Endothelial cell of umbilical vein (primary cell): Measurements from ENCODE around the gene PHF23. TPM values are rescaled to one million over a fixed set of nuclear protein-coding genes. Genes with fewer than 3 reads are reported as not detected.

Experiments used
- BruUV-seq: library from RNA; stranded (reverse); fragments of 400-500 nt; replicated peaks from 2 replicates; lab custom pipeline; 2021; lab: Mats Ljungman, UMichigan
- CTCF ChIA-PET: fragments of 300-600, 350-600 bp; sonication (Branson Sonifier 250); formaldehyde crosslinking; loops from one replicate; lab custom pipeline; 2021; ENCODE audit warnings: antibody characterized with exemption, inconsistent platforms; lab: Charles Lee
- POLR2A ChIA-PET: fragments of 300-600, 350-600 bp; sonication (Branson Sonifier 250); formaldehyde crosslinking; loops from one replicate; lab custom pipeline; 2021; ENCODE audit warnings: antibody characterized with exemption, inconsistent platforms; lab: Charles Lee
- DNase-seq: peaks from one replicate; pipeline ENCODE4 v3.0.0-alpha.2; 2011; ENCODE audit warnings: low read depth, low spot score
- FAIRE-seq: peaks from 2 replicates; lab custom pipeline; 2011; peaks lifted over from hg19 to GRCh38; lab: Jason Lieb, UNC
- H2AFZ ChIP-seq: 2 replicates; pipeline ENCODE4 v1.6.0; 2012; ENCODE audit warnings: low read depth, low read length, control low read depth, inconsistent platforms
- H3K27ac ChIP-seq: 2 replicates; pipeline ENCODE4 v1.5.1; 2011; ENCODE audit warnings: low read depth, mild to moderate bottlenecking, control low read depth, low read length, moderate library complexity; ENCODE audit not compliant: insufficient read depth
- H3K27me3 ChIP-seq, 2 experiments: 2 replicates each; pipeline versions ENCODE4 v1.6.0 to v1.6.1; 2011; ENCODE audit warnings: low read length in 2 of 2, mixed read lengths in 1 of 2; ENCODE audit not compliant: control insufficient read depth in 2 of 2, insufficient read depth in 2 of 2
- H3K36me3 ChIP-seq, 2 experiments: 2 replicates in 1 of 2; 3 replicates in 1 of 2; pipeline ENCODE4 v1.5.1; 2011; ENCODE audit warnings: low read length in 2 of 2, mild to moderate bottlenecking in 1 of 2, moderate library complexity in 1 of 2; ENCODE audit not compliant: control insufficient read depth in 2 of 2, insufficient read depth in 2 of 2; ENCODE audit errors: extremely low read depth in 1 of 2
- H3K4me1 ChIP-seq: 3 replicates; pipeline ENCODE4 v1.5.1; 2011; ENCODE audit warnings: mild to moderate bottlenecking, low read length; ENCODE audit not compliant: control insufficient read depth, insufficient read depth; ENCODE audit errors: extremely low read depth
- H3K4me2 ChIP-seq: 2 replicates; pipeline ENCODE4 v1.6.1; 2011; ENCODE audit warnings: low read length, control low read depth, mixed read lengths; ENCODE audit not compliant: insufficient read depth
- H3K4me3 ChIP-seq, 3 experiments: fragments of 200-600 bp in 1 of 3; sonication (generic), shearing (Covaris generic) in 1 of 3; replicated peaks in 1 of 3; 2 replicates each; pipeline ENCODE4 v1.5.1; 2011 to 2016; ENCODE audit warnings: control low read depth in 3 of 3, low read length in 3 of 3, mild to moderate bottlenecking in 2 of 3, inconsistent platforms in 1 of 3, low read depth in 1 of 3, moderate library complexity in 1 of 3; ENCODE audit not compliant: insufficient read depth in 1 of 3
- H3K79me2 ChIP-seq: 2 replicates; pipeline ENCODE4 v1.6.0; 2012; ENCODE audit warnings: low read length, inconsistent platforms; ENCODE audit not compliant: control insufficient read depth, insufficient read depth
- H3K9ac ChIP-seq: replicated peaks from 2 replicates; pipeline ENCODE3; 2011; ENCODE audit warnings: low read length, control low read depth; ENCODE audit not compliant: insufficient read depth; ENCODE audit errors: extremely low read depth
- H3K9me1 ChIP-seq: replicated peaks from 3 replicates; pipeline ENCODE4 v1.6.0; 2011; ENCODE audit warnings: mild to moderate bottlenecking, low read length; ENCODE audit not compliant: control insufficient read depth, insufficient read depth; ENCODE audit errors: extremely low read depth
- H3K9me3 ChIP-seq: replicated peaks from 2 replicates; pipeline ENCODE4 v1.5.1; 2012; ENCODE audit warnings: low read length, inconsistent platforms; ENCODE audit not compliant: control insufficient read depth, insufficient read depth
- H4K20me1 ChIP-seq: replicated peaks from 2 replicates; pipeline ENCODE3; 2011; ENCODE audit warnings: mild to moderate bottlenecking, low read length; ENCODE audit not compliant: control insufficient read depth, insufficient read depth; ENCODE audit errors: extremely low read depth
- EZH2 ChIP-seq: IDR thresholded peaks from 2 replicates; pipeline ENCODE4 v1.6.1; 2012; ENCODE audit warnings: borderline replicate concordance, low read depth, mild to moderate bottlenecking, moderate library complexity, low read length, inconsistent platforms; ENCODE audit not compliant: severe bottlenecking
- FOS ChIP-seq: IDR thresholded peaks from 2 replicates; pipeline ENCODE4 v1.6.1; 2011; ENCODE audit warnings: mild to moderate bottlenecking, low read length, moderate library complexity, borderline replicate concordance; ENCODE audit not compliant: insufficient read depth
- GATA2 ChIP-seq: IDR thresholded peaks from 2 replicates; pipeline ENCODE4 v1.7.0; 2011; ENCODE audit warnings: low read depth, mild to moderate bottlenecking, moderate library complexity, mixed read lengths, low read length; ENCODE audit not compliant: insufficient read length, insufficient read depth
- JUN ChIP-seq: IDR thresholded peaks from 2 replicates; pipeline ENCODE4 v1.6.1; 2011; ENCODE audit warnings: borderline replicate concordance, low read depth; ENCODE audit not compliant: insufficient read length, insufficient read depth
- MAX ChIP-seq: IDR thresholded peaks from 2 replicates; pipeline ENCODE4 v1.6.1; 2011; ENCODE audit not compliant: insufficient read depth, insufficient read length
- MYC ChIP-seq: IDR thresholded peaks from one replicate; pipeline ENCODE4 v1.6.1; 2011; ENCODE audit warnings: mild to moderate bottlenecking, low read depth, low read length
- POLR2A ChIP-seq: IDR thresholded peaks from 2 replicates; pipeline ENCODE4 v1.6.1; 2012; ENCODE audit warnings: low read depth, mild to moderate bottlenecking, control low read depth, low read length
- POLR2AphosphoS5 ChIP-seq: IDR thresholded peaks from 2 replicates; pipeline ENCODE4 v1.6.1; 2012; ENCODE audit warnings: low read depth, mild to moderate bottlenecking, control low read depth, low read length, moderate library complexity; ENCODE audit not compliant: insufficient read depth
- dilution Hi-C: fragments of 300-500 bp; cut with MboI; formaldehyde crosslinking; loops from one replicate; pipeline ENCODE4 v1.15.0; 2019; ENCODE audit warnings: low sequenced_read_pairs; ENCODE audit not compliant: extremely low pct_ligation_motif_present
- intact Hi-C: fragments of 100-400 bp; cut with micrococcal nuclease; formaldehyde crosslinking; loops from one replicate; pipeline ENCODE4 v1.10.0; 2022
- polyA plus RNA-seq, 4 experiments: library from polyadenylated mRNA; depleted of rRNA in 3 of 4; stranded (reverse) in 3 of 4; unstranded in 1 of 4; fragments of >200 nt; gene quantifications; 2 replicates each; pipeline versions ENCODE4 v1.2.1 to v1.2.3, GENCODE V29; 2011 to 2012; ENCODE audit warnings: missing spikeins in 1 of 4
- total RNA-seq: library from RNA; stranded (reverse); gene quantifications from 2 replicates; pipeline ENCODE4 v1.2.3, GENCODE V29; 2021
- TF ChIP-seq, protein P1 (sequence below), 2 donors: IDR thresholded peaks; 1 replicate in 1 of 2; 2 replicates in 1 of 2; pipeline ENCODE4 v1.5.1; 2011; ENCODE audit warnings: low read length in 2 of 2, mild to moderate bottlenecking in 2 of 2, moderate library complexity in 2 of 2, control low read depth in 1 of 2, inconsistent platforms in 1 of 2, low read depth in 1 of 2; ENCODE audit not compliant: insufficient read depth in 1 of 2; ENCODE audit errors: extremely low read depth in 1 of 2

Gene PHF23
- total and polyA plus RNA-seq, 2 donors (not counting 3 experiments of a cell fraction or from before 2014, with no cell fraction given) = 35.6 to 54.7 TPM

DNA sequence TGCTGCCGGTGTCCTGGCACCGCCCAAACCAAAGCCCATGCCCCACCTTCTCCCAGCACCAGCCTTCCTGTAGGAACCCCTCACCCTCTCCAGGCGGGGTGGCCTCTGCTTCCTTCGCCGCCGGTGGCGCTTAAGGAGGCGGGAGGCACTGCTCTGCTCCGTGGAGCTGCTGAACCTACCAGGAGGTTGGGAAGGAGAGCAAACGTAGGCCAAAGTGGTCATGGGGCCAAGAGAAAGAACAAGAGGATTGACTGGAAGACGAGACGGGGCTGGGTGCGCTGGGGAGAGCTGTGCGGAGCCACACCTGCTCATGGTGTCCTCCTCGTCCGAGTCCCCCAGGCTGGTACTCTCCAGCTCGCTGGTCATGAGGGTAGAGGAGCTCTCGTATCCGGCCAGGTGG, 9.8 kb downstream of the PHF23 start:
- ChIA-PET CTCF (interaction anchor here (0.9 kb wide), 1 partner anchor 9 kb away, joined by 3 read pairs; no protein-coding TSS in a partner anchor), POLR2A (no interaction called here)
- H4K20me1 ChIP-seq = peaks cover 4% of the 10 kb centered on the region
- DNase-seq (no peak), FAIRE-seq (no peak)
- H3K9ac ChIP-seq = no peak overlapping the region
- intact Hi-C loops (no loop called here), dilution Hi-C loops (no loop called here)
- H3K27ac ChIP-seq = no peak overlapping the region
- peaks cover 12 to 32% of the 10 kb centered on the region in 2 experiments for H3K36me3 ChIP-seq
- no peaks in the 10 kb centered on the region for H3K4me1 ChIP-seq
- TF ChIP-seq POLR2A (no peak), POLR2AphosphoS5 (no peak), MAX (no peak), EZH2 (no peak), GATA2 (no peak), JUN (no peak), MYC (no peak), FOS (no peak)
- TF ChIP-seq, protein P1, sequence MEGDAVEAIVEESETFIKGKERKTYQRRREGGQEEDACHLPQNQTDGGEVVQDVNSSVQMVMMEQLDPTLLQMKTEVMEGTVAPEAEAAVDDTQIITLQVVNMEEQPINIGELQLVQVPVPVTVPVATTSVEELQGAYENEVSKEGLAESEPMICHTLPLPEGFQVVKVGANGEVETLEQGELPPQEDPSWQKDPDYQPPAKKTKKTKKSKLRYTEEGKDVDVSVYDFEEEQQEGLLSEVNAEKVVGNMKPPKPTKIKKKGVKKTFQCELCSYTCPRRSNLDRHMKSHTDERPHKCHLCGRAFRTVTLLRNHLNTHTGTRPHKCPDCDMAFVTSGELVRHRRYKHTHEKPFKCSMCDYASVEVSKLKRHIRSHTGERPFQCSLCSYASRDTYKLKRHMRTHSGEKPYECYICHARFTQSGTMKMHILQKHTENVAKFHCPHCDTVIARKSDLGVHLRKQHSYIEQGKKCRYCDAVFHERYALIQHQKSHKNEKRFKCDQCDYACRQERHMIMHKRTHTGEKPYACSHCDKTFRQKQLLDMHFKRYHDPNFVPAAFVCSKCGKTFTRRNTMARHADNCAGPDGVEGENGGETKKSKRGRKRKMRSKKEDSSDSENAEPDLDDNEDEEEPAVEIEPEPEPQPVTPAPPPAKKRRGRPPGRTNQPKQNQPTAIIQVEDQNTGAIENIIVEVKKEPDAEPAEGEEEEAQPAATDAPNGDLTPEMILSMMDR (IDR thresholded peaks at IDR 0.05; ENCODE audit: extremely low read depth in 1 of 2, insufficient read depth in 1 of 2, low read depth in 1 of 2, low read length in 2 of 2) = no peak
- no peak overlapping the region for H3K4me3 ChIP-seq
- H2AFZ ChIP-seq = no peak overlapping the region
- peaks cover 37% of the 10 kb centered on the region for H3K79me2 ChIP-seq
- BruUV-seq = no TSS peak
- H3K9me3 ChIP-seq = no peaks in the 10 kb centered on the region
- no peaks in the 10 kb centered on the region for H3K9me1 ChIP-seq
- H3K27me3 ChIP-seq = no peaks in the 10 kb centered on the region
- H3K4me2 ChIP-seq = no peak overlapping the region
